ENCODE data around the gene RAB11FIP5. TPM values are rescaled to one million over a fixed set of nuclear protein-coding genes. Genes with fewer than 3 reads are reported as not detected.
"Not testable (repeated sequence)": the region's sequence is repeated elsewhere in the genome, so short reads cannot be mapped to it uniquely, and the experiment has no call there.

RAB11FIP5 gene
- total RNA-seq, 1 donor from 2014 or later = 13.5 TPM

DNA sequence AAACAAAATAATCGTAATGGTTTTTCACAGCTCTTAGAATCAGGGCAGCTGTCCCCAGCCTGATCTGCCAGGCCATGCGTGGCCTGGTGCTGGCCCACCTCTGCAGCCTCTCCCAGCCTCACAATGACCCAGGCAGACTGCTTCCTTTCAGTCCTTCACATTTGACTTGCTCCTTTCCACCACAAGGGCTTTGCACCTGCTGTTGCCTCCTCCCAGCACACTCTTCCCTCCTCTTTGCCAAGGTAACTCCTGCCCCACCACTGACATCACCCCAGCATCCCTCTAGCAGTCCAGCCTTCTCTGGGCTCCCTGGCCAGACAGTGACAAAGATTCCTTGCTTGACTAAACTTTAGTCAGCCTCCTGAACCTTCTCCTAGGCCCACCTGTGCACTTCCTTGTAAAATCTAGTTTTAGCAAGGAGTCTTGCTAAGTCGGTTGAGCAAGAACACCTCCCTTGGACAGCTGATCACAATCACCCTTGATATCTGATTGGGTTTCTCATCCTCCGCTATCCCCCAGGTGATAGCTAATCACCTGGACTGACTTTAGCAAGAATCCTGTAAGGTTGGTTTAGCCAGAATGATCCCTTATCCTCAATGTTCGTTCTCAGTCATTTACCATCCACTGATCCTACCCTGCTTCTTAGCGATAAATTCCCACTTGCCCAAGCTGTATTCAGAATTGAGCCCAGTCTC, 16.2 kb upstream of the RAB11FIP5 start:
- no peak for DNase-seq
- H3K36me3 Mint-ChIP-seq (ENCODE audit: unreplicated experiment) = peaks cover 5% of the 10 kb centered on the region
- peaks cover 2% of the 10 kb centered on the region for H3K27me3 Mint-ChIP-seq (ENCODE audit: unreplicated experiment)
- no peaks in the 10 kb centered on the region for H3K4me1 Mint-ChIP-seq (ENCODE audit: low read depth, unreplicated experiment)
- H3K4me3 Mint-ChIP-seq (ENCODE audit: unreplicated experiment) = no peak overlapping the region
- TF ChIP-seq, protein P1, sequence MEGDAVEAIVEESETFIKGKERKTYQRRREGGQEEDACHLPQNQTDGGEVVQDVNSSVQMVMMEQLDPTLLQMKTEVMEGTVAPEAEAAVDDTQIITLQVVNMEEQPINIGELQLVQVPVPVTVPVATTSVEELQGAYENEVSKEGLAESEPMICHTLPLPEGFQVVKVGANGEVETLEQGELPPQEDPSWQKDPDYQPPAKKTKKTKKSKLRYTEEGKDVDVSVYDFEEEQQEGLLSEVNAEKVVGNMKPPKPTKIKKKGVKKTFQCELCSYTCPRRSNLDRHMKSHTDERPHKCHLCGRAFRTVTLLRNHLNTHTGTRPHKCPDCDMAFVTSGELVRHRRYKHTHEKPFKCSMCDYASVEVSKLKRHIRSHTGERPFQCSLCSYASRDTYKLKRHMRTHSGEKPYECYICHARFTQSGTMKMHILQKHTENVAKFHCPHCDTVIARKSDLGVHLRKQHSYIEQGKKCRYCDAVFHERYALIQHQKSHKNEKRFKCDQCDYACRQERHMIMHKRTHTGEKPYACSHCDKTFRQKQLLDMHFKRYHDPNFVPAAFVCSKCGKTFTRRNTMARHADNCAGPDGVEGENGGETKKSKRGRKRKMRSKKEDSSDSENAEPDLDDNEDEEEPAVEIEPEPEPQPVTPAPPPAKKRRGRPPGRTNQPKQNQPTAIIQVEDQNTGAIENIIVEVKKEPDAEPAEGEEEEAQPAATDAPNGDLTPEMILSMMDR (IDR thresholded peaks at IDR 0.05; ENCODE audit: partially characterized antibody, unreplicated experiment) = no peak
- H3K9me3 Mint-ChIP-seq (ENCODE audit: unreplicated experiment) = peaks cover 2% of the 10 kb centered on the region
- H3K27ac Mint-ChIP-seq (ENCODE audit: unreplicated experiment) = no peak overlapping the region

DNA sequence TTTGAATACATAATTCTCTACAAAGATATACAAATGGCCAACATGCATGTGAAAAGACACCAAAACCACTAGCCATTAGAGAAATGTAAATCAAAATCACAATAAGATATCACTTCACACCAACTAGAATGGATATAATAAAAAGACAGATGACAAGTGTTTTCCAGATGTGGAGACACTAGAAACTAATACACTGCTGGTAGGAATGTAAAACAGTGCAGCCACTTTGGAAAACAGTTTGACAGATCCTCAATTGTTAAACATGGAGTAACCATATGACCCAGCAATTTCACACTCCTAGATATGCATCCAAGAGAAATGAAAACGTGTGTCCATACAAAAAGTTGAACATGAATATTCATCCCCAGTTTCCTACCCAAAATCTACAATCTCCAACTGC, 9.8 kb upstream of the RAB11FIP5 start:
- Mint-ChIP-seq H3K4me3 (ENCODE audit: unreplicated experiment) (no peak overlapping the region), H3K27me3 (ENCODE audit: unreplicated experiment) (peaks cover 4% of the 10 kb centered on the region), H3K9me3 (ENCODE audit: unreplicated experiment) (peaks cover 3% of the 10 kb centered on the region), H3K4me1 (ENCODE audit: low read depth, unreplicated experiment) (no peaks in the 10 kb centered on the region), H3K27ac (ENCODE audit: unreplicated experiment) (no peak overlapping the region), H3K36me3 (ENCODE audit: unreplicated experiment) (peaks cover 5% of the 10 kb centered on the region)
- TF ChIP-seq, protein P1 (IDR thresholded peaks at IDR 0.05; ENCODE audit: partially characterized antibody, unreplicated experiment) = no peak
- no peak for DNase-seq

DNA sequence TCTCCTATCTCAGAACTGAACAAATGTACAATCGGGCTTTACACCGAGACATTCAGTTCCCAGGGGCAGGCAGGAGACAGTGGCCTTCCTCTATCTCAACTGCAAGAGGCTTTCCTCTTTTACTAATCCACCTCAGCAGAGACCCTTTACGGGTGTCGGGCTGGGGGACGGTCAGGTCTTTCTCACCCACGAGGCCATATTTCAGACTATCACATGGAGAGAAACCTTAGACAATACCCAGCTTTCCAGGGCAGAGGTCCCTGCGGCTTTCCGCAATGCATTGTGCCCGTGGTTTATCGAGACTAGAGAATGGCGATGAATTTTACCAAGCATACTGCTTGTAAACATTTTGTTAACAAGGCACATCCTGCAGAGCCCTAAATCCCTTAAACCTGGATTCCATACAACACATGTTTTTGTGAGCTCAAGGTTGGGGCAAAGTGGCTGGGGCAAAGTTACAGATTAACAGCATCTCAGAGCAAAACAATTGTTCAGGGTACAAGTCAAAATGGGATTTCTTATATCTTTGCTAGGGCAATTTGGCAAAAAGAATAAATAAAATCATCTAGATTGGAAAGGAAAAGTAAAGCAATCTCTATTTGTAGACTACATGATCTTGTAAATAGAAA, 7.0 kb upstream of the RAB11FIP5 start:
- H3K9me3 Mint-ChIP-seq (ENCODE audit: unreplicated experiment); DNase-seq; H3K27me3 Mint-ChIP-seq (ENCODE audit: unreplicated experiment); H3K27ac Mint-ChIP-seq (ENCODE audit: unreplicated experiment); H3K4me3 Mint-ChIP-seq (ENCODE audit: unreplicated experiment); H3K36me3 Mint-ChIP-seq (ENCODE audit: unreplicated experiment); H3K4me1 Mint-ChIP-seq (ENCODE audit: low read depth, unreplicated experiment): not testable (repeated sequence)

DNA sequence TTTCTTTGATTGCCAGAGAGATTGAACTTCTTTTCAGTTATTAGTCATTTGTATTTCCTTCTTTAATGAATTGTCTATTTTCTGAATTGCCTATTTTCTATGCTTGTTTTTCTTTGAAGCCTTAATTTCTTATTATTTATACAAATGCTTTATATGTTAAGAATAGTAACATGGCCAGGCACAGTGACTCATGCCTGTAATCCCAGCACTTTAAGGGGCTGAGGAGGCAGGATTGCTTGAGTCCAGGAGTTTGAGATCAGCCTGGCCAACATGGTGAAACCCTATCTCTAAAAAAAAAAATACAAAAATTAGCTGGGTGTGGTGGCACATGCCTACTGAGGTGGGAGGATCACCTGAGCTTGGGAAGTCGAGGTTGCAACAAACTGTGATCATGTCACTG, 4.7 kb upstream of the RAB11FIP5 start:
- TF ChIP-seq, protein P1 (IDR thresholded peaks at IDR 0.05; ENCODE audit: partially characterized antibody, unreplicated experiment) = no peak
- no peak for DNase-seq
- Mint-ChIP-seq H3K27ac (ENCODE audit: unreplicated experiment) (no peak overlapping the region), H3K27me3 (ENCODE audit: unreplicated experiment) (peaks cover 4% of the 10 kb centered on the region), H3K4me1 (ENCODE audit: low read depth, unreplicated experiment) (no peaks in the 10 kb centered on the region), H3K4me3 (ENCODE audit: unreplicated experiment) (no peak overlapping the region), H3K36me3 (ENCODE audit: unreplicated experiment) (no peaks in the 10 kb centered on the region), H3K9me3 (ENCODE audit: unreplicated experiment) (peaks cover 3% of the 10 kb centered on the region)

DNA sequence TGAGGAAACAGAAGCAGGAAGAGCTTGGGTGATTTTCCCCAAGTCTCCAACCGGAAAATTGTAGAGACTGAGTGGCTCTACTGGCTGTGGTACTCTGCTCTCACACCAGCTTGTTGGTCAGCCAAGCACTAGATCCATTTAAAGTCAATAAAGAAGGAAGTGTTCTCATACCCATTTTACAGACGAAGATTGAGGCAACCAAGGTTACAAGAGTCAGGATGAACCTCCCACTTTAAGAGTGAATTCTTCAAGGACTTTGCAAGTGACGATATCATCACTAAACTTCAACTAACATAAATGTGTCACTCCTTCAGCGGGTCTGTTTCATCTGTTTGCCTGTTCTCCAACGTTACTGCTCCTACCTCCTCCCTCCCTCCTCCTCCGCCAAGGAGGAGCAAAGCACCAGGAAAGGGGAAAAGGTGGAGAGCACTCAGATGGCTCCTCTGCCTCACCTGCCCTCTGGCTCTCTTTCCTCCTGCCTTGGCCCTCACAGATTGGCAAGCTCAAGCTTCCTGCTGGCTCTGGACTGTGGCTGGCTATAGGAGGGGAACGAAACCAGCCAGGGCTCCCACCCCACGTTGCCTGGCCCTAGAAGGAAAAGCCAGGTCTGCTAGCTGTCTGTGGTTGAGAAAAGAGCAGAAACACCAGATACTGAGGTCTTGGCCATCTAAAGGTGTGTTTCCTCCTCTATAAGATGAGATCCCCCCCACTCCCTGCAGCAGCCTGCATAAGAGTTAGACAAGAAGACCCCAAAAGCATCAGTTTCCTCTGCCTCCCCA, 3.6 kb upstream of the RAB11FIP5 start:
- peaks cover 4% of the 10 kb centered on the region for H3K27me3 Mint-ChIP-seq (ENCODE audit: unreplicated experiment)
- no peaks in the 10 kb centered on the region for H3K4me1 Mint-ChIP-seq (ENCODE audit: low read depth, unreplicated experiment)
- no peaks in the 10 kb centered on the region for H3K36me3 Mint-ChIP-seq (ENCODE audit: unreplicated experiment)
- TF ChIP-seq, protein P1 (IDR thresholded peaks at IDR 0.05; ENCODE audit: partially characterized antibody, unreplicated experiment) = no peak
- no peak overlapping the region for H3K27ac Mint-ChIP-seq (ENCODE audit: unreplicated experiment)
- peaks cover 3% of the 10 kb centered on the region for H3K9me3 Mint-ChIP-seq (ENCODE audit: unreplicated experiment)
- no peak overlapping the region for H3K4me3 Mint-ChIP-seq (ENCODE audit: unreplicated experiment)
- DNase-seq = no peak
